22Rv1 (cell line): ENCODE results near the gene PPP2R5E.
A peak's percentile ranks its signal among the peaks of the same experiment; 100 is the strongest.

Experiments used
- ZFX ChIP-seq: fragments of 450-650 bp; IDR thresholded peaks from 2 replicates; pipeline ENCODE4 v1.6.1; 2017; ENCODE audit warnings: antibody characterized with exemption, borderline replicate concordance
- TF ChIP-seq, protein P1 (sequence below): fragments of 450-650 bp; IDR thresholded peaks from 2 replicates; pipeline ENCODE4 v1.5.1; 2017; ENCODE audit warnings: mild to moderate bottlenecking

DNA sequence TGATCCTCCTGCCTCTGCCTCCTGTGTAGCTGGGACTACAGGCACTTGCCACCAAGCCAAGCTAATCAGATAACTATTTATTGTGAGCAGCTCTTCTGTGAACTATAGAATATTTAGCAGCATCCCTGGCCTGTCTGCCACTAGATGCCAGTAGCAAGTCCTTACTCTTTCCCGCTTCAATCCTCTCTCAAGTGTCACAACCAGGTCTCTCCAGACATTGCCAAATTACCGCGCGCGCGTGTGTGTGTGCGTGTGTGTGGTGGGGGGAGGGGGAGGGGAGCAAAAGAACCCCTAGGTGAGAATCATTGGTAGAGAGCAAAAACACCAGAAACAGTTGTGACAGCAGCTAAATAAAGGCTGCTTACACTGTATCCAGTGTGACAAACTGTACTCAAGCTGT is 49.9 kb downstream of the PPP2R5E start:
- TF ChIP-seq, protein P1, sequence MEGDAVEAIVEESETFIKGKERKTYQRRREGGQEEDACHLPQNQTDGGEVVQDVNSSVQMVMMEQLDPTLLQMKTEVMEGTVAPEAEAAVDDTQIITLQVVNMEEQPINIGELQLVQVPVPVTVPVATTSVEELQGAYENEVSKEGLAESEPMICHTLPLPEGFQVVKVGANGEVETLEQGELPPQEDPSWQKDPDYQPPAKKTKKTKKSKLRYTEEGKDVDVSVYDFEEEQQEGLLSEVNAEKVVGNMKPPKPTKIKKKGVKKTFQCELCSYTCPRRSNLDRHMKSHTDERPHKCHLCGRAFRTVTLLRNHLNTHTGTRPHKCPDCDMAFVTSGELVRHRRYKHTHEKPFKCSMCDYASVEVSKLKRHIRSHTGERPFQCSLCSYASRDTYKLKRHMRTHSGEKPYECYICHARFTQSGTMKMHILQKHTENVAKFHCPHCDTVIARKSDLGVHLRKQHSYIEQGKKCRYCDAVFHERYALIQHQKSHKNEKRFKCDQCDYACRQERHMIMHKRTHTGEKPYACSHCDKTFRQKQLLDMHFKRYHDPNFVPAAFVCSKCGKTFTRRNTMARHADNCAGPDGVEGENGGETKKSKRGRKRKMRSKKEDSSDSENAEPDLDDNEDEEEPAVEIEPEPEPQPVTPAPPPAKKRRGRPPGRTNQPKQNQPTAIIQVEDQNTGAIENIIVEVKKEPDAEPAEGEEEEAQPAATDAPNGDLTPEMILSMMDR: peak; percentile 19; the same call in 1 of the 2 replicates
- TF ChIP-seq ZFX: no peak
